K562 (cell line): ENCODE results near the gene TFDP3. TPM values are rescaled to one million over a fixed set of nuclear protein-coding genes. Genes with fewer than 3 reads are reported as not detected.

Source experiments
- polyA plus RNA-seq, 8 experiments: library from polyadenylated mRNA; depleted of rRNA in 4 of 8; stranded (reverse) in 5 of 8; unstranded in 3 of 8; fragments of >200 nt; fragmentation: Nextera tagmentation in 2 of 8; fragmentation: Illumina TruSeq in 1 of 8; extraction: Ambion mirVana in 2 of 8; extraction: Trizol in 1 of 8; gene quantifications; 2 replicates each; pipeline versions ENCODE4 v1.2.1 to v1.2.3, GENCODE V29; 2011 to 2014; ENCODE audit warnings: inconsistent platforms in 1 of 8, missing spikeins in 1 of 8
- small RNA-seq: library from RNA; depleted of rRNA; stranded (forward); fragments of <200 nt; gene quantifications from one replicate; pipeline ENCODE3, GENCODE V24; 2014
- total RNA-seq, 7 experiments: library from RNA; depleted of rRNA in 6 of 7; stranded (reverse); fragments of >200 nt in 6 of 7; fragmentation: Illumina TruSeq in 2 of 7; extraction: Trizol in 2 of 7; gene quantifications; 2 replicates each; pipeline versions ENCODE4 v1.2.1 to v1.2.3, GENCODE V29; 2011 to 2021; ENCODE audit warnings: low replicate concordance in 1 of 7

Gene TFDP3
- total and polyA plus RNA-seq, 9 of the 15 experiments (the other 6 are each of a cell fraction or from before 2014, with no cell fraction given): 0.09 to 0.25 (median 0.12) TPM; not detected in 5

Small RNAs within 50 kb of the gene (small RNA-seq; reads per million reads assigned to genes)
- not detected for gene RNU1-115P

Other genes with a start within 250 kb of the TFDP3 start
- gene USP26, start 121.2 kb downstream of the TFDP3 start, total RNA-seq (2014; rRNA removed): 0.33 TPM in 1 of 2 replicates, not detected in the other
- gene USP26, start 121.2 kb downstream of the TFDP3 start, total RNA-seq (2014; rRNA removed; fragmentation: Illumina TruSeq; extraction: Trizol): 0.22 and 0.84 TPM in 2 replicates
- 0.15 and 0.80 TPM in 2 replicates for gene USP26, start 121.2 kb downstream of the TFDP3 start, total RNA-seq (2015; rRNA removed; fragmentation: Illumina TruSeq; extraction: Trizol)
- 0.20 and 0.47 TPM in 2 replicates for gene USP26, start 121.2 kb downstream of the TFDP3 start, total RNA-seq (2021)
- not detected in 2 replicates for gene USP26, start 121.2 kb downstream of the TFDP3 start, polyA plus RNA-seq (2011; rRNA removed)
- 0.18 and 0.19 TPM in 2 replicates for gene USP26, start 121.2 kb downstream of the TFDP3 start, polyA plus RNA-seq (2014; fragmentation: Illumina TruSeq; extraction: Trizol)
- gene USP26, start 121.2 kb downstream of the TFDP3 start, polyA plus RNA-seq (2014; fragmentation: Nextera tagmentation; extraction: Ambion mirVana): under 1 TPM; 0.06 TPM
- gene USP26, start 121.2 kb downstream of the TFDP3 start, polyA plus RNA-seq (2014; rRNA removed): 0.24 and 0.49 TPM in 2 replicates
- gene GPC4, start 197.1 kb upstream of the TFDP3 start, total RNA-seq (2014; rRNA removed): not detected in 2 replicates
- gene GPC4, start 197.1 kb upstream of the TFDP3 start, total RNA-seq (2014; rRNA removed; fragmentation: Illumina TruSeq; extraction: Trizol): not detected in 2 replicates
- gene GPC4, start 197.1 kb upstream of the TFDP3 start, total RNA-seq (2015; rRNA removed; fragmentation: Illumina TruSeq; extraction: Trizol): not detected in 2 replicates
- 0.11 and 0.16 TPM in 2 replicates for gene GPC4, start 197.1 kb upstream of the TFDP3 start, total RNA-seq (2021)
- not detected in 2 replicates for gene GPC4, start 197.1 kb upstream of the TFDP3 start, polyA plus RNA-seq (2011; rRNA removed)
- gene GPC4, start 197.1 kb upstream of the TFDP3 start, polyA plus RNA-seq (2014; fragmentation: Illumina TruSeq; extraction: Trizol): not detected in 2 replicates
- not detected for gene GPC4, start 197.1 kb upstream of the TFDP3 start, polyA plus RNA-seq (2014; fragmentation: Nextera tagmentation; extraction: Ambion mirVana)
- gene GPC4, start 197.1 kb upstream of the TFDP3 start, polyA plus RNA-seq (2014; rRNA removed): not detected in 2 replicates